ENCODE data around the gene CD53.

CD53 gene

GRCh38 chr1:110902820-110903463 lies 30.0 kb downstream of the CD53 start:
- TF ChIP-seq ZFX (IDR thresholded peaks at IDR 0.05) (no peak), CTCF (conservative IDR thresholded peaks at IDR 0.05) (no peak)
- no peak overlapping the region for H3K27ac ChIP-seq

- H3K27ac ChIP-seq: no peak overlapping the region
- TF ChIP-seq ZFX (IDR thresholded peaks at IDR 0.05) (no peak), CTCF (conservative IDR thresholded peaks at IDR 0.05) (no peak)
Measured at GRCh38 chr1:110903853-110904500, 31.0 kb downstream of the CD53 start.

- no peak for TF ChIP-seq CTCF (conservative IDR thresholded peaks at IDR 0.05)
- TF ChIP-seq ZFX (IDR thresholded peaks at IDR 0.05): no peak
- H3K27ac ChIP-seq: no peak overlapping the region
Measured at GRCh38 chr1:110912784-110913183, 39.8 kb downstream of the CD53 start.

GRCh38 chr1:110914676-110915075 lies 41.7 kb downstream of the CD53 start:
- no peak for TF ChIP-seq ZFX (IDR thresholded peaks at IDR 0.05)
- no peak for TF ChIP-seq CTCF (conservative IDR thresholded peaks at IDR 0.05)

GRCh38 chr1:110915804-110916203 lies 42.9 kb downstream of the CD53 start:
- TF ChIP-seq CTCF (conservative IDR thresholded peaks at IDR 0.05) (no peak), ZFX (IDR thresholded peaks at IDR 0.05) (no peak)
- H3K27ac ChIP-seq: no peak overlapping the region

More at GRCh38 chr1:110914676-110915075, 41.7 kb downstream of the CD53 start:
- H3K27ac ChIP-seq: no peak overlapping the region

GRCh38 chr1:110916274-110916668 lies 43.3 kb downstream of the CD53 start:
- H3K27ac ChIP-seq: no peak overlapping the region
- TF ChIP-seq ZFX (IDR thresholded peaks at IDR 0.05) (no peak), CTCF (conservative IDR thresholded peaks at IDR 0.05) (no peak)

- no peak for TF ChIP-seq ZFX (IDR thresholded peaks at IDR 0.05)
- no peak for TF ChIP-seq CTCF (conservative IDR thresholded peaks at IDR 0.05)
- no peak overlapping the region for H3K27ac ChIP-seq
Measured at GRCh38 chr1:110916669-110917306, 43.8 kb downstream of the CD53 start.

Measured in C4-2B (cell line).